Keratinocyte (primary cell): ENCODE data around the gene SPATA13. TPM values are rescaled to one million over a fixed set of nuclear protein-coding genes. Genes with fewer than 3 reads are reported as not detected.

ENCODE experiments used
- DNase-seq: peaks from one replicate; pipeline ENCODE4 v3.0.0-alpha.2; 2011; ENCODE audit warnings: low read depth, missing footprints, low spot score
- FAIRE-seq: peaks from 2 replicates; lab custom pipeline; 2011; peaks lifted over from hg19 to GRCh38; lab: Jason Lieb, UNC
- H2AFZ ChIP-seq: 2 replicates; pipeline ENCODE4 v1.6.0; 2012; ENCODE audit warnings: low read length, control low read depth, inconsistent platforms; ENCODE audit not compliant: control insufficient read depth
- H3K27ac ChIP-seq: 2 replicates; pipeline ENCODE4 v1.5.1; 2011; ENCODE audit warnings: low read length; ENCODE audit not compliant: control insufficient read depth, insufficient read depth
- H3K27me3 ChIP-seq: 3 replicates; pipeline ENCODE4 v1.6.0; 2011; ENCODE audit warnings: low read length; ENCODE audit not compliant: control insufficient read depth, insufficient read depth; ENCODE audit errors: extremely low read depth
- H3K36me3 ChIP-seq, 2 experiments: 2 replicates in 1 of 2; 3 replicates in 1 of 2; pipeline ENCODE4 v1.5.1; 2011; ENCODE audit warnings: low read length in 2 of 2, mild to moderate bottlenecking in 1 of 2; ENCODE audit not compliant: control insufficient read depth in 2 of 2, insufficient read depth in 2 of 2; ENCODE audit errors: extremely low read depth in 1 of 2
- H3K4me1 ChIP-seq: 3 replicates; pipeline ENCODE4 v1.5.1; 2011; ENCODE audit warnings: low read length; ENCODE audit not compliant: control insufficient read depth, insufficient read depth; ENCODE audit errors: extremely low read depth
- H3K4me2 ChIP-seq: 3 replicates; pipeline ENCODE4 v1.6.0; 2011; ENCODE audit warnings: low read depth, low read length; ENCODE audit not compliant: control insufficient read depth, insufficient read depth; ENCODE audit errors: extremely low read depth
- H3K4me3 ChIP-seq, 3 experiments: fragments of 200-600 bp in 1 of 3; sonication (generic) in 1 of 3; 2 replicates in 2 of 3; 3 replicates in 1 of 3; pipeline ENCODE4 v1.5.1; 2011 to 2016; ENCODE audit warnings: low read length in 3 of 3, mild to moderate bottlenecking in 3 of 3, control low read depth in 2 of 3, inconsistent platforms in 1 of 3, low read depth in 1 of 3, mixed read lengths in 1 of 3, mixed run types in 1 of 3, moderate library complexity in 1 of 3; ENCODE audit not compliant: control insufficient read depth in 2 of 3, insufficient read depth in 2 of 3; ENCODE audit errors: extremely low read depth in 1 of 3
- H3K79me2 ChIP-seq: 2 replicates; pipeline ENCODE4 v1.6.0; 2012; ENCODE audit warnings: low read length; ENCODE audit not compliant: control insufficient read depth, insufficient read depth
- H3K9ac ChIP-seq: 3 replicates; pipeline ENCODE4 v1.6.0; 2011; ENCODE audit warnings: low read length; ENCODE audit not compliant: control insufficient read depth, insufficient read depth; ENCODE audit errors: extremely low read depth
- H3K9me1 ChIP-seq: 3 replicates; pipeline ENCODE4 v1.6.0; 2011; ENCODE audit warnings: low read length; ENCODE audit not compliant: control insufficient read depth, insufficient read depth; ENCODE audit errors: extremely low read depth
- H3K9me3 ChIP-seq: 2 replicates; pipeline ENCODE4 v1.5.1; 2012; ENCODE audit warnings: low read depth, low read length; ENCODE audit not compliant: control insufficient read depth
- H4K20me1 ChIP-seq: 3 replicates; pipeline ENCODE4 v1.6.0; 2011; ENCODE audit warnings: low read length; ENCODE audit not compliant: control insufficient read depth, insufficient read depth; ENCODE audit errors: extremely low read depth
- EZH2 ChIP-seq: IDR thresholded peaks from one replicate; pipeline ENCODE4 v1.6.1; 2012; ENCODE audit warnings: inconsistent platforms, mild to moderate bottlenecking, low read length, moderate library complexity
- dilution Hi-C: fragments of 300-500 bp; cut with MboI; formaldehyde crosslinking; loops from one replicate; pipeline ENCODE4 v1.7.0; 2020; ENCODE audit warnings: low sequenced_read_pairs; ENCODE audit not compliant: extremely low pct_ligation_motif_present
- polyA plus RNA-seq, 5 experiments: library from polyadenylated mRNA; depleted of rRNA in 3 of 5; stranded (reverse) in 3 of 5; stranded (forward) in 1 of 5; unstranded in 1 of 5; fragments of >200 nt; gene quantifications; 1 replicate in 1 of 5; 2 replicates in 3 of 5; 3 replicates in 1 of 5; pipeline versions ENCODE4 v1.2.1 to v1.2.3, GENCODE V29; 2011 to 2012; ENCODE audit warnings: missing spikeins in 2 of 5, low read depth in 1 of 5, low replicate concordance in 1 of 5
- TF ChIP-seq, protein P1 (sequence below), 3 experiments: IDR thresholded peaks in 1 of 3; conservative IDR thresholded peaks in 1 of 3; optimal IDR thresholded peaks in 1 of 3; 2 replicates in 2 of 3; 3 replicates in 1 of 3; pipeline versions ENCODE3 to v1.5.1; 2011; ENCODE audit warnings: low read length in 3 of 3, mild to moderate bottlenecking in 3 of 3, moderate library complexity in 2 of 3, control low read depth in 1 of 3, inconsistent platforms in 1 of 3; ENCODE audit not compliant: insufficient read depth in 2 of 3; ENCODE audit errors: extremely low read depth in 1 of 3

SPATA13 gene
- polyA plus RNA-seq, 1 donor (not counting 4 experiments of a cell fraction or from before 2014, with no cell fraction given), result 1.2 TPM

DNA sequence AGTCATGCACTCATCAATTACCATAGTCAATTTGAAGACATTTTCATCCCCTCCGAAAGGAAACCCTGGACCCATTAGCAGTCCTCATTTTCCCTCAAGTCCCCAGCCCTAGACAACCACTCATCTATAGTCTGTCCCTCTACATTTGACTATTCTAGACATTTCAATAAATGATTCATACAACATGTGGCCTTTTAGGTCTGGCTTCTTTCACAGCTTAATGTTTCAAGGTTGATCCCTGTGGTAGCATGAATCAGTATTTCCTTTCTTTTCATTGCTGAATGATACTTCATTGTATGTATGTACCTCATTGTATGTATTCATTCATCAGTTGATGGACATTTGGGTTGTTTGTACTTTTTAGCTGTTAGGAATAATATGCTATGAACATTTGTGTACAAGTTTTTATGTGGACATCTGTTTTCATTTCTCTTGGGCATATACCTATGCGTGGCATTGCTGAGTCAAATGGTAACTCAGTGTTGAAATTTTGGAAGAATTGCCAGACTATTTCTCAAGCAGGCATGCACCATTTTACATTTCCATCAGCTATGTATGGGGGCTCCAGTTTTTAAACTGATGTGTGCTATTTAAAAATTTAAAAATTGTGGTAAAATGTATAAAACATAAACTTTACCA is 18.4 kb downstream of the SPATA13 start:
- no peaks in the 10 kb centered on the region for H3K36me3 ChIP-seq
- H3K9me1 ChIP-seq, result no peaks in the 10 kb centered on the region
- no peak overlapping the region for H3K4me3 ChIP-seq
- H3K27me3 ChIP-seq, result no peaks in the 10 kb centered on the region
- H3K4me1 ChIP-seq, result no peaks in the 10 kb centered on the region
- no peak overlapping the region for H3K27ac ChIP-seq
- TF ChIP-seq, protein P1, sequence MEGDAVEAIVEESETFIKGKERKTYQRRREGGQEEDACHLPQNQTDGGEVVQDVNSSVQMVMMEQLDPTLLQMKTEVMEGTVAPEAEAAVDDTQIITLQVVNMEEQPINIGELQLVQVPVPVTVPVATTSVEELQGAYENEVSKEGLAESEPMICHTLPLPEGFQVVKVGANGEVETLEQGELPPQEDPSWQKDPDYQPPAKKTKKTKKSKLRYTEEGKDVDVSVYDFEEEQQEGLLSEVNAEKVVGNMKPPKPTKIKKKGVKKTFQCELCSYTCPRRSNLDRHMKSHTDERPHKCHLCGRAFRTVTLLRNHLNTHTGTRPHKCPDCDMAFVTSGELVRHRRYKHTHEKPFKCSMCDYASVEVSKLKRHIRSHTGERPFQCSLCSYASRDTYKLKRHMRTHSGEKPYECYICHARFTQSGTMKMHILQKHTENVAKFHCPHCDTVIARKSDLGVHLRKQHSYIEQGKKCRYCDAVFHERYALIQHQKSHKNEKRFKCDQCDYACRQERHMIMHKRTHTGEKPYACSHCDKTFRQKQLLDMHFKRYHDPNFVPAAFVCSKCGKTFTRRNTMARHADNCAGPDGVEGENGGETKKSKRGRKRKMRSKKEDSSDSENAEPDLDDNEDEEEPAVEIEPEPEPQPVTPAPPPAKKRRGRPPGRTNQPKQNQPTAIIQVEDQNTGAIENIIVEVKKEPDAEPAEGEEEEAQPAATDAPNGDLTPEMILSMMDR (optimal IDR thresholded peaks at IDR 0.05 in 1 of 3, IDR thresholded peaks at IDR 0.05 in 1 of 3, conservative IDR thresholded peaks at IDR 0.05 in 1 of 3; ENCODE audit: extremely low read depth in 1 of 3, insufficient read depth in 2 of 3, low read length in 3 of 3), result no peak
- TF ChIP-seq EZH2, result no peak
- no peak overlapping the region for H3K4me2 ChIP-seq
- dilution Hi-C loops, result no loop called here
- DNase-seq (no peak), FAIRE-seq (no peak)
- H3K9me3 ChIP-seq, result no peaks in the 10 kb centered on the region
- no peak overlapping the region for H2AFZ ChIP-seq
- no peak overlapping the region for H3K9ac ChIP-seq
- no peaks in the 10 kb centered on the region for H3K79me2 ChIP-seq
- H4K20me1 ChIP-seq, result no peaks in the 10 kb centered on the region

DNA sequence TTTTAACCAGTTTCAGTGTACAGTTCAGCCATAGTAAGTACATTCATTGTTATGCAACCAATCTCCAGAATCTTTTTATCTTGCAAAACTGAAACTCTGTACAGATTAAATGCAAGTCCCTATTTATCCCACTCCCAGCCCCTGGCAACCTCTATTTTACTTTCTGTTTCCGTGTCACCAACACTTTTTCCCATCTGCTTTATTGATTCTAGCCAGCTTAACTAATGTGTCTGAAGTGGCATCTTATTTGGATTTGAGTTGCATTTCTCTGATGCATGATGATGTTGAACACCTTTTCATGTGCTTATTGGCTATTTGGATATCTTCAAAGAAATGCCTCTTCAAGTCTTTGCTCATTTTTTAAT is 18.9 kb downstream of the SPATA13 start:
- Histone ChIP-seq H4K20me1 (no peaks in the 10 kb centered on the region), H3K9ac (no peak overlapping the region), H2AFZ (no peak overlapping the region), H3K36me3 (no peaks in the 10 kb centered on the region), H3K4me1 (no peaks in the 10 kb centered on the region), H3K4me2 (no peak overlapping the region), H3K27me3 (no peaks in the 10 kb centered on the region), H3K27ac (no peak overlapping the region), H3K9me1 (no peaks in the 10 kb centered on the region), H3K79me2 (no peaks in the 10 kb centered on the region), H3K4me3 (no peak overlapping the region), H3K9me3 (no peaks in the 10 kb centered on the region)
- DNase-seq (no peak), FAIRE-seq (no peak)
- dilution Hi-C loops, result no loop called here
- TF ChIP-seq, protein P1 (optimal IDR thresholded peaks at IDR 0.05 in 1 of 3, IDR thresholded peaks at IDR 0.05 in 1 of 3, conservative IDR thresholded peaks at IDR 0.05 in 1 of 3; ENCODE audit: extremely low read depth in 1 of 3, insufficient read depth in 2 of 3, low read length in 3 of 3), result no peak
- no peak for TF ChIP-seq EZH2
